ENCODE results near the gene SDC3.

SDC3 gene

GRCh38 chr1:30893776-30894507 lies 14.6 kb downstream of the SDC3 start:
- in situ Hi-C loops (cut with MboI; ENCODE audit: low sequenced_read_pairs), result no loop called here

DNA sequence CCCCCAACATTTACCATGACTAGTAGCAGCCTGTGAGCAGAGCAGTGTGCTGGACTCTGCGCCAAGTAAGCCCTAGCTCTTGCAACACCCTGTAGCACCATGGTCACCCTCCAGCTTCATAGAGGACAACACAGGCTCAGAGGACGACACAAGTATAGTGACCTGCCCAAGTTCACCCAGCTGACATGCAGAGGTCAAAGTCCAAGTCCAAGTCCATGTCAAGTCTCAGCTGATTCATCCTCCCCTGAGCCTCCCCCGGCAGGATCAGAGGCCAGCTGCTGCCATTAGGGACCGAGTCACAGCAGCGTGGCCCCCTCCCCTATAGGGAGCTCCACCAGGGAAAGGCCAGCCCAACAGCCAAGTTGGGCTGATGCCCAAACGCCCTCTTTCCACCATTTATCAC lies 15.9 kb downstream of the SDC3 start:
- in situ Hi-C loops (cut with MboI; ENCODE audit: low sequenced_read_pairs), result no loop called here

DNA sequence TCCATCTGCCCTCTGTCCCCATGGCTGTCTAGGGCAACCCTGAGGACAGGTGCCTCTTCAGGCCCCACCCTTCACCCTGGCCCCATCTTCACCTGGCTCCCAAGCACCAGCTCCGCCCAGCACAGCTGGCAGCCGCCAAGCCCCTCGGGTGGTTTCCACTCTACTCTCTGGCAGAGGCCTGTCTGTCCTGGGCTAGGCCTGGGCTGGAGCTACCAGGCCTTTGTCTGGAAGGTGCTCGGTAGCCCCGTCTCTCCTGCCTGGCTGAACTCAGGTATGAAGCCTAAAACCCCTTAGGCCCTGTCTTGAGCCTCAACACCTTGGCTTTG lies 17.4 kb downstream of the SDC3 start:
- in situ Hi-C loops (cut with MboI; ENCODE audit: low sequenced_read_pairs), result no loop called here

- in situ Hi-C loops (cut with MboI; ENCODE audit: low sequenced_read_pairs), result no loop called here
Measured at GRCh38 chr1:30890502-30891226, 17.9 kb downstream of the SDC3 start.

- in situ Hi-C loops (cut with MboI; ENCODE audit: low sequenced_read_pairs), result no loop called here
Measured at GRCh38 chr1:30889511-30889910, 19.0 kb downstream of the SDC3 start.

GRCh38 chr1:30888975-30889374 lies 19.6 kb downstream of the SDC3 start:
- in situ Hi-C loops (cut with MboI; ENCODE audit: low sequenced_read_pairs), result no loop called here

GRCh38 chr1:30888391-30888790 lies 20.2 kb downstream of the SDC3 start:
- in situ Hi-C loops (cut with MboI; ENCODE audit: low sequenced_read_pairs), result no loop called here

GRCh38 chr1:30887485-30888315 lies 20.9 kb downstream of the SDC3 start:
- in situ Hi-C loops (cut with MboI; ENCODE audit: low sequenced_read_pairs), result no loop called here

GRCh38 chr1:30886710-30887428 lies 21.7 kb downstream of the SDC3 start:
- in situ Hi-C loops (cut with MboI; ENCODE audit: low sequenced_read_pairs), result no loop called here

DNA sequence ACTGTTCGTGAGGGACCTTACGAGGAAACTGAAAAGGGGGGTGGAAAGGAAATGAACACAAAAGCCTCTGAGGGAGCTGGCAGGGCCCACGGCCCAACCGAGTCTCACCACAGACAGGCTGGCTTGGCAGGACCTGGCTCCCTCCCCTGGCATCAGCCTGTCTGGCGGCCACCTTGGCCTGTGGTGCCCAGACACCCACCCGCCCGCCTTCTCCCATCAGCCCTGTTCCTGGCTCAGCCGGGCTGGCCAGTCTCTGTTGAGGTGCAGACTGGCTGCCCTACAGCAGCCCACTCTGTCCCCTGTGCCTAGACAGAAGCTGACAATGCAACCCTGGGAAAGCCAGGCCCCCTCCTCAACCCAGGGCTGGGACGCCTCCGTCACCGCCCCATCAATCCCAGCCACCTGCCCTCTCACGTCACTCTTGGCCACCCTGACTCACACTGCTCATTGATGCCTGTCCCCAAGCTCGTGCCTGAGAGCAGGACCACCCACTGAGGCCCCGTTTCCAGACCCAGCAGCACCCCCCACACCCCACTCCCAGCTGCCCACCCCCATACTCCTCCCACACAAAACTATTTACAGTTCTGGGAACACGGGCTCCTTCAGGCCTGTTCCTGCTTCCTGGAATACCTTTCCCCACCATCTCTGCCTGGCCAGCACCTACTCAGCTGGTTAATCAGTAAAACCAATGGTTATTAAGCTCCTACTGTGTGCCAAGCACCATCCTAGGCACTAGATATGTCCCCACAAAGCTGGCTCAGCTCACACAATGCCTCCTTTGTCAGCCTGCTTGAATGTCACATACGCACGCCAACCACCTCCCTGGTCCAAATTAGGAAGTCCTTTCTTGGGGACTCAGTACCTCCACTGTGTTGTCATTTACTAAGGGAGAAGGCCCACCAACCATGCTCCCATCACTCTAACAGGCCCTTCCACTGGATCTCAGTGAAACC lies 22.7 kb downstream of the SDC3 start:
- in situ Hi-C loops (cut with MboI; ENCODE audit: low sequenced_read_pairs), result no loop called here

DNA sequence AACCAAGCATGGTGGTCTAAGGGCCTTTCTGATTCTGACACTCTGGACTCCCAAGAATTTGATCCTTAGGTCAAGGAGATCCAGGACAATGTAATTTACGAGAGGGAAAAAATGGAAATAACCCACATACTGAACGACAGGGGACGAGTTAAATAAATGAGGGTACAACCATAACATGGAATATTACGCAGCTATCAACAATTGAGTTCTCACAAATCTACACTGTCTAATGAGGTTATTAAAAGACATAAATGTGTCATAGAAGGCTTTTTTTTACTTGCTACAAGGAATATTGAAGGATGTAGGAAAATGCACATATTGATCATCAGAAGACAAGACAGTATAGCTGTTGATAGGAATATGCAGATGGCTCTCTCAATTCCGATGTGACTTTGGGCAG lies 23.8 kb downstream of the SDC3 start:
- in situ Hi-C loops (cut with MboI; ENCODE audit: low sequenced_read_pairs), result no loop called here

- in situ Hi-C loops (cut with MboI; ENCODE audit: low sequenced_read_pairs), result no loop called here
Measured at GRCh38 chr1:30883389-30884172, 25.0 kb downstream of the SDC3 start.

- in situ Hi-C loops (cut with MboI; ENCODE audit: low sequenced_read_pairs), result no loop called here
Measured at GRCh38 chr1:30882678-30883388, 25.7 kb downstream of the SDC3 start.

GRCh38 chr1:30881319-30882181 lies 27.0 kb downstream of the SDC3 start:
- in situ Hi-C loops (cut with MboI; ENCODE audit: low sequenced_read_pairs), result no loop called here

- in situ Hi-C loops (cut with MboI; ENCODE audit: low sequenced_read_pairs), result no loop called here
Measured at GRCh38 chr1:30880678-30881318, 27.8 kb downstream of the SDC3 start.

DNA sequence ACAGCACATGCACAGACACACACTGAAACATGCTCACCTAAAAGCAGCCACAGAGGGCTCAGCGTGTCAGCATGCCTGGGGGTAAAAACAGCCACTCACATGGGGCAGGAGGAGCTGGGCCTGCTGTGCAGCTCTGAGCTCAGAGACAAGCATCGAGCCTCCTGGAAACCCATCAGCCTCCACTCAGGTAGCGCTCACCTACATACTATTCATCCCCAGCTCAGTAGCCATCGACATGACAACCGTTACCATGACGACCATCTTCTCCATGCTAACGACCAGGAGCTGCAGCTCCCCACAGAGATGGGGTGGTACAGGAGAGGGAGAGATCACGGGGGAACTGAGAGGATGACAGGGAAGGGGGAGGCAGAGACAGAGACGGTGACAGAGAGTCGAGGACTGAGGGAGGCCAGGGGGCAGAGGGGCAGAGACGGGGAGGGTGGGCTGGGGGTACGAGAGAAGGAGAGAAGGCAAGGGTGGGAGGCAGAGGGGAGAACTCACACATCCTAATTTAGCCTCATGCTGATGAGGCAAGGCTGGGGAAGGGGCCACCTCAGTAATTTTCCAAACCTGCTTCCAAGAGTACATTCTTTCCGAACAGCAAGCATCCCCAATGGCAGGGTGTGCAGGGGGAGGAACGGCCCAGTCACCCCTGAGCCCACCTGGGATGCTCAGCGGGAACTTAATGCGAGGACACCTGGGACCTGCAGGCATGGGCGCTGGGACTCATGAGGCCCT lies 28.4 kb downstream of the SDC3 start:
- in situ Hi-C loops (cut with MboI; ENCODE audit: low sequenced_read_pairs), result no loop called here
